Muscle of leg (tissue), 11 donors: Measurements from ENCODE around the gene HMG20A. TPM values are rescaled to one million over a fixed set of nuclear protein-coding genes. Genes with fewer than 3 reads are reported as not detected.

Experiments used
- DNase-seq: peaks from one replicate; pipeline ENCODE4 v3.0.0; 2013
- H3K27ac ChIP-seq: one replicate; pipeline ENCODE4 v1.5.1; 2013; ENCODE audit warnings: mild to moderate bottlenecking, low read length, control low read depth
- H3K27me3 ChIP-seq: one replicate; pipeline ENCODE4 v1.6.1; 2013; ENCODE audit warnings: low read length; ENCODE audit not compliant: control insufficient read depth, insufficient read depth
- H3K36me3 ChIP-seq: one replicate; pipeline ENCODE4 v1.6.1; 2013; ENCODE audit warnings: low read length; ENCODE audit not compliant: control insufficient read depth, insufficient read depth
- H3K4me1 ChIP-seq: one replicate; pipeline ENCODE4 v1.6.1; 2013; ENCODE audit warnings: low read length; ENCODE audit not compliant: control insufficient read depth, insufficient read depth
- H3K4me3 ChIP-seq: one replicate; pipeline ENCODE4 v1.5.1; 2013; ENCODE audit warnings: low read length, control low read depth
- H3K9me3 ChIP-seq: replicated peaks from 2 replicates; pipeline ENCODE4 v1.6.1; 2013; ENCODE audit warnings: low read depth, low read length; ENCODE audit not compliant: control insufficient read depth
- WGBS: methylation state at CpG from one replicate; pipeline ENCODE4 v1.1.5; 2013; ENCODE audit warnings: missing lambda C conversion rate; ENCODE audit not compliant: insufficient coverage; 5-methylcytosine and 5-hydroxymethylcytosine counted together
- polyA plus RNA-seq, 8 donors: library from polyadenylated mRNA; unstranded; fragments of 120-200 nt; gene quantifications; one replicate each; pipeline versions ENCODE4 v1.2.1 to v1.2.3, GENCODE V29; 2013; ENCODE audit warnings: inconsistent platforms in 1 of 8, low replicate concordance in 1 of 8; ENCODE audit not compliant: insufficient read length in 8 of 8, insufficient read depth in 1 of 8
- total RNA-seq: library from RNA; stranded (reverse); fragments of 120-200 nt; gene quantifications from one replicate; pipeline ENCODE4 v1.2.4, GENCODE V29; 2013

The HMG20A gene
- total and polyA plus RNA-seq, 9 donors = 30.5 to 51.4 (median 43.7) TPM

DNA sequence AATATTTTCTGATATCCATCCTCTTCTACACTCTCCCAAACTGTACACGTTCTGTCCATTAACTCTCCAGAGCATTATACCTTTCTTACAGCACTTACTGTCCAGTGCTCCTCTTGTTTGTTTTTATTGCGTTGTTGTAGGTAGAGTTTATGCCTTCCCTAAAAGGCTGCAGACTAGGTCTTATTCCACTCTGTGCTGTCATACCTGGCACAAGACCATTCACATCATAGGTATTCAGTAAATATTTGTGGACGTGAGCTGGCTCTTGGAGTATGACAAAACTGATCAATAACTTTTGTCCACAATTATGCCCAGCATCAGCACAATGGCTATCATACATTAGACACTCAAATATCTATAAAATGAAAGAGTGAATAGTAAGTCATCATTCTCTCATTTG, 4.4 kb downstream of the HMG20A start:
- Histone ChIP-seq H3K4me3 (no peak overlapping the region), H3K27me3 (no peaks in the 10 kb centered on the region), H3K27ac (no peak overlapping the region), H3K4me1 (peaks cover 2% of the 10 kb centered on the region), H3K9me3 (no peaks in the 10 kb centered on the region), H3K36me3 (no peaks in the 10 kb centered on the region)
- no CpG with 5 or more reads among the region's 3 CpGs for WGBS
- no peak for DNase-seq

- Histone ChIP-seq H3K27ac (no peak overlapping the region), H3K27me3 (no peaks in the 10 kb centered on the region), H3K36me3 (no peaks in the 10 kb centered on the region), H3K4me1 (peaks cover 2% of the 10 kb centered on the region), H3K9me3 (no peaks in the 10 kb centered on the region), H3K4me3 (no peak overlapping the region)
- no CpG with 5 or more reads among the region's 1 CpG for WGBS
- DNase-seq = no peak
These were observed 5.7 kb downstream of the HMG20A start for GRCh38 chr15:77426377-77426776.

DNA sequence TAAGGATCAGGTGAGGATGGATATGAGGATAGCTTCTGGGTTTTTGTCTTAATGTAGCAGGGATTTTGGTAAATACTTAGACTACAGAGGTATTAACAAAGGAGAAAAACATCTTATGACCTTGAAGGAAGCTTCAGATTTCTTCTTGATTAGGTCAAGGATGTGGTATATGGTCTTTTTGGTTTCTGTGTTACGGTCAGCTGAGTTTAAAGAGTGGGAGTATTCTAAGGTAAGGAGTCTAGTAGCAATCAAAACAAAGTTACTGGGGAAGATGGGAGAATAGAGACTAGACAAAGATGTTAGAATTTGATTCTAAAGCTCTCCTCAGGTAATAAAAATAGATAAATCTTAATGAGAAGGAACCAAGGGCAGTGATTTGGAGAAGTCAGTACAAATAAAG, 6.2 kb downstream of the HMG20A start:
- Histone ChIP-seq H3K27me3 (no peaks in the 10 kb centered on the region), H3K4me3 (no peak overlapping the region), H3K27ac (no peak overlapping the region), H3K9me3 (no peaks in the 10 kb centered on the region), H3K36me3 (no peaks in the 10 kb centered on the region), H3K4me1 (no peaks in the 10 kb centered on the region)
- no peak for DNase-seq
- 100% methylated on average over 1 of the region's 1 CpG for WGBS

- no peaks in the 10 kb centered on the region for H3K36me3 ChIP-seq
- H3K27ac ChIP-seq = no peak overlapping the region
- WGBS = no CpG with 5 or more reads among the region's 2 CpGs
- H3K27me3 ChIP-seq = no peaks in the 10 kb centered on the region
- no peak overlapping the region for H3K4me3 ChIP-seq
- H3K9me3 ChIP-seq = no peaks in the 10 kb centered on the region
- no peaks in the 10 kb centered on the region for H3K4me1 ChIP-seq
- DNase-seq = no peak
These were observed 9.5 kb downstream of the HMG20A start for GRCh38 chr15:77430213-77430612.

GRCh38 chr15:77430652-77431051, 10.0 kb downstream of the HMG20A start:
- Histone ChIP-seq H3K36me3 (no peaks in the 10 kb centered on the region), H3K4me3 (no peak overlapping the region), H3K27me3 (no peaks in the 10 kb centered on the region), H3K9me3 (no peaks in the 10 kb centered on the region), H3K27ac (no peak overlapping the region), H3K4me1 (no peaks in the 10 kb centered on the region)
- DNase-seq = no peak
- no CpG with 5 or more reads among the region's 2 CpGs for WGBS

DNA sequence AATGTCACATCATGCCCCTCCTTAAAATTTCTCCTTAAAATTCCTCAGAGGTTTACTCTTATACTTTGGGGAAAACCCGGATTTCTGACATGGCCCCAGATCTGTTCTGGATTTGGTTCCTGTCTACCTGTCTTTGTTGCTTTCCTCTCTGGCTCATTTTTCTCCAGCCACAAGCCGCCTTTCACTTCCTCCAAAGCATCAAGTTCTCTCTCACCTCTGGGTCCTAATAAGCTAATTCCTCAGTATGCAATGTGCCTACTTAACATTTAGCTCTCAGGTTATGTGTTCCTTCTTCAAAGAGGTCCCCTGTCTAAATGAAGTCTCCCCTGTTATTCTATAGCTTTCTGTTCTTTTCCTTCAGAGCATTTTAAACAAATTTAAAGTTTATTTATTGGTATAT, 16.1 kb downstream of the HMG20A start:
- Histone ChIP-seq H3K27me3 (no peaks in the 10 kb centered on the region), H3K4me1 (no peaks in the 10 kb centered on the region), H3K36me3 (peaks cover 2% of the 10 kb centered on the region), H3K9me3 (no peaks in the 10 kb centered on the region), H3K27ac (no peak overlapping the region), H3K4me3 (no peak overlapping the region)
- 67% methylated on average over 2 of the region's 2 CpGs for WGBS
- no peak for DNase-seq

- Histone ChIP-seq H3K36me3 (peaks cover 2% of the 10 kb centered on the region), H3K27me3 (no peaks in the 10 kb centered on the region), H3K4me3 (no peak overlapping the region), H3K4me1 (no peaks in the 10 kb centered on the region), H3K27ac (no peak overlapping the region), H3K9me3 (no peaks in the 10 kb centered on the region)
- no peak for DNase-seq
- WGBS = 83% methylated on average over 1 of the region's 4 CpGs
These were observed 16.6 kb downstream of the HMG20A start for GRCh38 chr15:77437264-77437663.

DNA sequence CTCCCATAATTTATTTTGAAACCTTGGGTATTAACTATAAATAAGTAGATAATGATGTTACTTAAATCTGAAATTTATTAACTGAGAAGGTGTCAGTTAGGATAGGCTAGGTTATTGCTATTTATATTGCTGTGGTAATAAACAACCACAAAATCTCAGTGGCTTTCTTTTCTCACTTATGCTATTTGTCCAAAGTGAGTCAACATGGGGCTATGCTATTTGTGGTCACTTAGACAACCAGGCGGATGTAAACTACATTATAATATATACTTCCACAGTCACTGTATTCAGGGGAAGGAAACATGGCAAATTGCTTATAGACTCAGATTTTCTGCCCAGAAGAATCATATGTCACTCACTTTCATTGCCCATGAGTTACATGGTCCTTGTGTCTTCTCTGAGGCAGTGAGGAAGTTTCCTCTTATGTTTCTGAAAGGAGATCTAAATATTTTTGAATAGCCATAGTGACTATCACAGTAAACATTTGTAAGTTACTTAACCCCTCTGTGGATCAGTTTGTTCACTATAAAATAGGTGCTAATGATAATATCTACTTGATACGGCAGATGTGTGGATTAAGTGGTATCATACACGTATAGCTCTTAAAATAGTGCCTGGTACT, 19.8 kb downstream of the HMG20A start:
- no peaks in the 10 kb centered on the region for H3K4me1 ChIP-seq
- H3K4me3 ChIP-seq = no peak overlapping the region
- no CpG with 5 or more reads among the region's 3 CpGs for WGBS
- no peaks in the 10 kb centered on the region for H3K9me3 ChIP-seq
- DNase-seq = peak; percentile 35
- H3K27ac ChIP-seq = no peak overlapping the region
- no peaks in the 10 kb centered on the region for H3K27me3 ChIP-seq
- H3K36me3 ChIP-seq = peaks cover 2% of the 10 kb centered on the region

DNA sequence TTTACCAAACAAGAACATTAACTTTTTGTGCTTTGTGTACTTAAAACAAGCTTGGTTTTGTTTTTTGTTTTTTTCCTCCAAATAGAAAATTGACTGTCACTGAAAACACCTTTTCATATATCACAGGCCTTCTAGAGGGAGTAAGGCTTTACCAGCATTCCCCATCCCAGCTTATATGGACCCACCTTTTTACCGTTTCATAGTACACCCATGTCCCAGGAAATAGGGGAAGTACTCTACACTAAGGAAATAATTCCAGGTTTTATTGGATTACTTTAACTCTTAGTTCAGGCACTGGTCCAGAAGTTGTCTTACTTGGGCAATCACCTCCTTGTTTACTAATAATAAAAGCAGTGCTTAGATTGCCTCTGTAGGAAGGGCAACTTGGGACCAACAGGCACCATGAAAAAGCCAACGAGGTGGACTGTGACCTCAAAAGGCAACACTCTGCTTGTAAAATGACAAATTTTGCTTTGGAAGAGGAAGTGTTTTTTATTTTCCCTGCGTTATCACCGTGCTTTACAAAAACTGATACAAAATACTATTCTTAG, 26.2 kb downstream of the HMG20A start:
- WGBS = 20% methylated on average over 1 of the region's 4 CpGs
- Histone ChIP-seq H3K36me3 (peaks cover 5% of the 10 kb centered on the region), H3K9me3 (no peaks in the 10 kb centered on the region), H3K27ac (no peak overlapping the region), H3K4me1 (no peaks in the 10 kb centered on the region), H3K4me3 (no peak overlapping the region), H3K27me3 (no peaks in the 10 kb centered on the region)
- DNase-seq = no peak

GRCh38 chr15:77454265-77454664, 33.6 kb downstream of the HMG20A start:
- peaks cover 9% of the 10 kb centered on the region for H3K36me3 ChIP-seq
- WGBS = no CpG with 5 or more reads among the region's 1 CpG
- no peak overlapping the region for H3K4me3 ChIP-seq
- no peak overlapping the region for H3K27ac ChIP-seq
- H3K27me3 ChIP-seq = no peaks in the 10 kb centered on the region
- peaks cover 9% of the 10 kb centered on the region for H3K4me1 ChIP-seq
- H3K9me3 ChIP-seq = no peaks in the 10 kb centered on the region
- DNase-seq = no peak

DNA sequence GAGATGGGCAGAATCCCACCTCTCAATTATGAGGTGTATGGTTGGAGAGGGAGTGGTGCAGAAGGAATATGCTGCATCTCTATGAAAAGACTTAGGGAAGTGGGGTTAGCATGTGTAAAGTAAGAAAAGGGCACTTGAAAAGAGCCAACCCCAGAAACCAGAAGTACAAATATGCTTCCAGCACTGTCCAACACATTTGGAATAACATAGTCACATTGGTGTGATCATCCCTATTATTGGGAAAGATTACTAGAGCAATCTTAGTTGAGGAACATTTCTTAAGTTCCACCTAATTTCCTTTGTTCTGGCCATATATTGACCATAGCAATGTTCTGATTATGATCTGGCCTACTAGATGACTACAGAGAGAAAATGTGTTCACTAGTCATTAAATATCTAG, 34.3 kb downstream of the HMG20A start:
- no peak overlapping the region for H3K4me3 ChIP-seq
- H3K27me3 ChIP-seq = no peaks in the 10 kb centered on the region
- peaks cover 14% of the 10 kb centered on the region for H3K36me3 ChIP-seq
- no peak for DNase-seq
- H3K4me1 ChIP-seq = peaks cover 9% of the 10 kb centered on the region
- no peaks in the 10 kb centered on the region for H3K9me3 ChIP-seq
- H3K27ac ChIP-seq = peak overlapping the region; percentile 89
